Measurements from ENCODE around the gene KRT36.

- no peak for TF ChIP-seq CTCF (IDR thresholded peaks at IDR 0.05)
- TF ChIP-seq POLR2A (IDR thresholded peaks at IDR 0.05): no peak
Observed at GRCh38 chr17:41451154-41451728, 38.5 kb downstream of the KRT36 start.

Data from adrenal gland (tissue), 5 donors.